HepG2 (cell line): Measurements from ENCODE around the gene SLC13A5. TPM values are rescaled to one million over a fixed set of nuclear protein-coding genes. Genes with fewer than 3 reads are reported as not detected.
A peak's percentile ranks its signal among the peaks of the same experiment; 100 is the strongest.

Source experiments
- FOXA1 ChIP-seq, 2 experiments: fragments of 450-650 bp in 1 of 2; sonication (generic) in 1 of 2; formaldehyde crosslinking in 1 of 2; IDR thresholded peaks; 2 replicates each; pipeline versions ENCODE4 v1.4.0 to v1.6.1; 2016 to 2020; ENCODE audit warnings: missing genetic modification reagents in 1 of 2
- GLI4 ChIP-seq: sonication (generic); formaldehyde crosslinking; IDR thresholded peaks from 2 replicates; pipeline ENCODE4 v1.5.1; 2020; ENCODE audit warnings: missing genetic modification reagents, mild to moderate bottlenecking, moderate library complexity, borderline replicate concordance
- HNRNPH1 ChIP-seq: fragments of 200-400 bp; formaldehyde crosslinking; optimal IDR thresholded peaks from 2 replicates; pipeline ENCODE3; 2017; ENCODE audit warnings: mild to moderate bottlenecking, low read depth, low read length
- KDM2A ChIP-seq: sonication (generic); formaldehyde crosslinking; IDR thresholded peaks from 2 replicates; pipeline ENCODE4 v1.4.0; 2020; ENCODE audit warnings: low read depth, missing genetic modification reagents, borderline replicate concordance
- KDM5B ChIP-seq: sonication (generic); formaldehyde crosslinking; IDR thresholded peaks from 2 replicates; pipeline ENCODE4 v1.4.0; 2020; ENCODE audit warnings: missing genetic modification reagents, mild to moderate bottlenecking, borderline replicate concordance
- MIER2 ChIP-seq: IDR thresholded peaks from 2 replicates; pipeline ENCODE4 v1.6.1; 2016; ENCODE audit warnings: missing biosample characterization, missing genetic modification reagents
- NFYB ChIP-seq: sonication (generic); formaldehyde crosslinking; IDR thresholded peaks from 2 replicates; pipeline ENCODE4 v1.4.0; 2020; ENCODE audit warnings: missing genetic modification reagents
- NR2C2 ChIP-seq: sonication (generic); formaldehyde crosslinking; IDR thresholded peaks from 2 replicates; pipeline ENCODE4 v1.4.0; 2020; ENCODE audit warnings: missing genetic modification reagents, mild to moderate bottlenecking, moderate library complexity, borderline replicate concordance
- STAG1 ChIP-seq: sonication (generic); formaldehyde crosslinking; IDR thresholded peaks from 2 replicates; pipeline ENCODE4 v1.4.0; 2020; ENCODE audit warnings: missing genetic modification reagents
- TMF1 ChIP-seq: sonication (generic); formaldehyde crosslinking; IDR thresholded peaks from 2 replicates; pipeline ENCODE4 v1.8.1; 2022; ENCODE audit warnings: low read depth, missing genetic modification reagents
- ZNF121 ChIP-seq: sonication (generic); formaldehyde crosslinking; IDR thresholded peaks from 2 replicates; pipeline ENCODE4 v1.5.0; 2020; ENCODE audit warnings: mild to moderate bottlenecking, missing genetic modification reagents
- ZNF446 ChIP-seq: sonication (generic); formaldehyde crosslinking; IDR thresholded peaks from 2 replicates; pipeline ENCODE4 v1.5.0; 2020; ENCODE audit warnings: mild to moderate bottlenecking, missing genetic modification reagents
- ZNF556 ChIP-seq: sonication (generic); formaldehyde crosslinking; IDR thresholded peaks from 2 replicates; pipeline ENCODE4 v1.4.0; 2020; ENCODE audit warnings: mild to moderate bottlenecking, missing genetic modification reagents, borderline replicate concordance
- ZNF567 ChIP-seq: sonication (generic); formaldehyde crosslinking; IDR thresholded peaks from 2 replicates; pipeline ENCODE4 v1.8.1; 2023; ENCODE audit warnings: mild to moderate bottlenecking, missing genetic modification reagents, borderline replicate concordance
- ZNF670 ChIP-seq: sonication (generic); formaldehyde crosslinking; IDR thresholded peaks from 2 replicates; pipeline ENCODE4 v1.8.0; 2022; ENCODE audit warnings: mild to moderate bottlenecking, missing genetic modification reagents, borderline replicate concordance
- ZNF841 ChIP-seq: sonication (generic); formaldehyde crosslinking; IDR thresholded peaks from 2 replicates; pipeline ENCODE4 v1.8.1; 2023; ENCODE audit warnings: missing genetic modification reagents, borderline replicate concordance
- polyA plus RNA-seq, 8 experiments: library from polyadenylated mRNA; depleted of rRNA in 3 of 8; stranded (reverse) in 7 of 8; unstranded in 1 of 8; fragments of >200 nt; fragmentation: Illumina TruSeq in 4 of 8; extraction: Trizol in 4 of 8; gene quantifications; 2 replicates each; pipeline versions ENCODE4 v1.2.1 to v1.2.3, GENCODE V29; 2011 to 2016; ENCODE audit warnings: low read depth in 4 of 8, missing spikeins in 1 of 8, mixed read lengths in 1 of 8; ENCODE audit not compliant: insufficient read depth in 1 of 8
- total RNA-seq, 5 experiments: library from RNA; depleted of rRNA; stranded (reverse); fragments of >200 nt; fragmentation: Illumina TruSeq; extraction: Trizol; gene quantifications; 2 replicates each; pipeline ENCODE4 v1.2.3, GENCODE V29; 2016; ENCODE audit warnings: low read depth in 1 of 5
- TF ChIP-seq, protein P1 (sequence below): IDR thresholded peaks from 2 replicates; pipeline ENCODE4 v1.6.1; 2018; ENCODE audit warnings: missing genetic modification reagents, mild to moderate bottlenecking, missing compliant biosample characterization
- TF ChIP-seq, protein P2 (sequence below): sonication (generic); formaldehyde crosslinking; IDR thresholded peaks from 2 replicates; pipeline ENCODE4 v1.4.0; 2020; ENCODE audit warnings: missing genetic modification reagents
- TF ChIP-seq, protein P3 (sequence below): sonication (generic); formaldehyde crosslinking; conservative IDR thresholded peaks from 2 replicates; pipeline ENCODE4 v1.8.0; 2022; ENCODE audit warnings: low read depth, missing genetic modification reagents
- TF ChIP-seq, protein P4 (sequence below): sonication (generic); formaldehyde crosslinking; IDR thresholded peaks from 2 replicates; pipeline ENCODE4 v1.5.0; 2020; ENCODE audit warnings: missing genetic modification reagents
- TF ChIP-seq, protein P5 (sequence below): sonication (generic); formaldehyde crosslinking; IDR thresholded peaks from 2 replicates; pipeline ENCODE4 v1.4.0; 2020; ENCODE audit warnings: mild to moderate bottlenecking, missing genetic modification reagents
- TF ChIP-seq, protein P6 (sequence below): IDR thresholded peaks from 2 replicates; pipeline ENCODE4 v1.6.1; 2016; ENCODE audit warnings: missing biosample characterization, missing genetic modification reagents, low read depth

SLC13A5 gene
- total and polyA plus RNA-seq, 2 of the 13 experiments (the other 11 are each of a cell fraction or from before 2014, with no cell fraction given): 42.8 to 310 TPM

DNA sequence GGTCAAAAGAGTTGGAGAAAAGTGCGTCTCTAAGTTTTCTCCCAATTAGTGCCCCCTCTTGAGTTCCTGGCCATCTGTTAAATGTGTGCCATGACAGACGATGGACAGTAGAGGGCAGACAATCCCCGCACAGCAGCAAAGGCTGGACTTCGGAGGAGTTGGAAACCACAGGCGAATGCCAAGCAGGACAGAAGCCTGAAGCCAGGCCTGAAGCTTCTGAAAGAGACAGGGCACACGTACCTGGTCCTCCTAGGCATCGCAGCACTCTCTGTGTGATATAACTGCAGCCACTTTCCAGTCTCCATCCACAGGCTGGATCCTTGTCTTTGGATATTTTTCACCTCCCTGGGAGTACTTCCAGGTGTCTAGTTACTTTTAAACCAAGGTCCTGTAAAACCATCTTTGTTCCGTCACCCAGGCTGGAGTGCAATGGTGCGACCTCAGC lies 47.1 kb downstream of the SLC13A5 start (continued):
- TF ChIP-seq STAG1 (CRISPR knock-in tag): peak; percentile 98
- TF ChIP-seq FOXA1 (IDR thresholded peaks at IDR 0.05): no peak
- no peak for TF ChIP-seq FOXA1 (CRISPR knock-in tag; IDR thresholded peaks at IDR 0.05)
- TF ChIP-seq, protein P1, sequence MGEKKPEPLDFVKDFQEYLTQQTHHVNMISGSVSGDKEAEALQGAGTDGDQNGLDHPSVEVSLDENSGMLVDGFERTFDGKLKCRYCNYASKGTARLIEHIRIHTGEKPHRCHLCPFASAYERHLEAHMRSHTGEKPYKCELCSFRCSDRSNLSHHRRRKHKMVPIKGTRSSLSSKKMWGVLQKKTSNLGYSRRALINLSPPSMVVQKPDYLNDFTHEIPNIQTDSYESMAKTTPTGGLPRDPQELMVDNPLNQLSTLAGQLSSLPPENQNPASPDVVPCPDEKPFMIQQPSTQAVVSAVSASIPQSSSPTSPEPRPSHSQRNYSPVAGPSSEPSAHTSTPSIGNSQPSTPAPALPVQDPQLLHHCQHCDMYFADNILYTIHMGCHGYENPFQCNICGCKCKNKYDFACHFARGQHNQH (CRISPR knock-in tag): peak; percentile 49; the same call in 1 of the 2 replicates
- TF ChIP-seq, protein P2, sequence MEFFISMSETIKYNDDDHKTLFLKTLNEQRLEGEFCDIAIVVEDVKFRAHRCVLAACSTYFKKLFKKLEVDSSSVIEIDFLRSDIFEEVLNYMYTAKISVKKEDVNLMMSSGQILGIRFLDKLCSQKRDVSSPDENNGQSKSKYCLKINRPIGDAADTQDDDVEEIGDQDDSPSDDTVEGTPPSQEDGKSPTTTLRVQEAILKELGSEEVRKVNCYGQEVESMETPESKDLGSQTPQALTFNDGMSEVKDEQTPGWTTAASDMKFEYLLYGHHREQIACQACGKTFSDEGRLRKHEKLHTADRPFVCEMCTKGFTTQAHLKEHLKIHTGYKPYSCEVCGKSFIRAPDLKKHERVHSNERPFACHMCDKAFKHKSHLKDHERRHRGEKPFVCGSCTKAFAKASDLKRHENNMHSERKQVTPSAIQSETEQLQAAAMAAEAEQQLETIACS (CRISPR knock-in tag): no peak
- no peak for TF ChIP-seq NFYB (CRISPR knock-in tag)
- TF ChIP-seq NR2C2: peak; percentile 28; the same call in 1 of the 2 replicates
- no peak for TF ChIP-seq ZNF121
- TF ChIP-seq GLI4 (CRISPR knock-in tag): no peak
- TF ChIP-seq ZNF670 (CRISPR knock-in tag): no peak
- TF ChIP-seq, protein P3, sequence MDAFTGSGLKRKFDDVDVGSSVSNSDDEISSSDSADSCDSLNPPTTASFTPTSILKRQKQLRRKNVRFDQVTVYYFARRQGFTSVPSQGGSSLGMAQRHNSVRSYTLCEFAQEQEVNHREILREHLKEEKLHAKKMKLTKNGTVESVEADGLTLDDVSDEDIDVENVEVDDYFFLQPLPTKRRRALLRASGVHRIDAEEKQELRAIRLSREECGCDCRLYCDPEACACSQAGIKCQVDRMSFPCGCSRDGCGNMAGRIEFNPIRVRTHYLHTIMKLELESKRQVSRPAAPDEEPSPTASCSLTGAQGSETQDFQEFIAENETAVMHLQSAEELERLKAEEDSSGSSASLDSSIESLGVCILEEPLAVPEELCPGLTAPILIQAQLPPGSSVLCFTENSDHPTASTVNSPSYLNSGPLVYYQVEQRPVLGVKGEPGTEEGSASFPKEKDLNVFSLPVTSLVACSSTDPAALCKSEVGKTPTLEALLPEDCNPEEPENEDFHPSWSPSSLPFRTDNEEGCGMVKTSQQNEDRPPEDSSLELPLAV (CRISPR knock-in tag): no peak
- no peak for TF ChIP-seq TMF1 (CRISPR knock-in tag)
- TF ChIP-seq, protein P4, sequence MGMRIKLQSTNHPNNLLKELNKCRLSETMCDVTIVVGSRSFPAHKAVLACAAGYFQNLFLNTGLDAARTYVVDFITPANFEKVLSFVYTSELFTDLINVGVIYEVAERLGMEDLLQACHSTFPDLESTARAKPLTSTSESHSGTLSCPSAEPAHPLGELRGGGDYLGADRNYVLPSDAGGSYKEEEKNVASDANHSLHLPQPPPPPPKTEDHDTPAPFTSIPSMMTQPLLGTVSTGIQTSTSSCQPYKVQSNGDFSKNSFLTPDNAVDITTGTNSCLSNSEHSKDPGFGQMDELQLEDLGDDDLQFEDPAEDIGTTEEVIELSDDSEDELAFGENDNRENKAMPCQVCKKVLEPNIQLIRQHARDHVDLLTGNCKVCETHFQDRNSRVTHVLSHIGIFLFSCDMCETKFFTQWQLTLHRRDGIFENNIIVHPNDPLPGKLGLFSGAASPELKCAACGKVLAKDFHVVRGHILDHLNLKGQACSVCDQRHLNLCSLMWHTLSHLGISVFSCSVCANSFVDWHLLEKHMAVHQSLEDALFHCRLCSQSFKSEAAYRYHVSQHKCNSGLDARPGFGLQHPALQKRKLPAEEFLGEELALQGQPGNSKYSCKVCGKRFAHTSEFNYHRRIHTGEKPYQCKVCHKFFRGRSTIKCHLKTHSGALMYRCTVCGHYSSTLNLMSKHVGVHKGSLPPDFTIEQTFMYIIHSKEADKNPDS: no peak
- TF ChIP-seq, protein P5, sequence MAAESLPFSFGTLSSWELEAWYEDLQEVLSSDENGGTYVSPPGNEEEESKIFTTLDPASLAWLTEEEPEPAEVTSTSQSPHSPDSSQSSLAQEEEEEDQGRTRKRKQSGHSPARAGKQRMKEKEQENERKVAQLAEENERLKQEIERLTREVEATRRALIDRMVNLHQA: no peak
- peak; percentile 59; the same call in 1 of the 2 replicates for TF ChIP-seq ZNF556 (CRISPR knock-in tag)
- peak; percentile 52; the same call in 1 of the 2 replicates for TF ChIP-seq KDM2A (CRISPR knock-in tag)
- TF ChIP-seq ZNF841: no peak
- TF ChIP-seq ZNF567 (CRISPR knock-in tag): no peak
- TF ChIP-seq KDM5B (CRISPR knock-in tag): peak; percentile 49; the same call in 1 of the 2 replicates
- no peak for TF ChIP-seq HNRNPH1
- TF ChIP-seq ZNF446 (CRISPR knock-in tag): no peak
- no peak for TF ChIP-seq MIER2 (CRISPR knock-in tag)
- TF ChIP-seq, protein P6, sequence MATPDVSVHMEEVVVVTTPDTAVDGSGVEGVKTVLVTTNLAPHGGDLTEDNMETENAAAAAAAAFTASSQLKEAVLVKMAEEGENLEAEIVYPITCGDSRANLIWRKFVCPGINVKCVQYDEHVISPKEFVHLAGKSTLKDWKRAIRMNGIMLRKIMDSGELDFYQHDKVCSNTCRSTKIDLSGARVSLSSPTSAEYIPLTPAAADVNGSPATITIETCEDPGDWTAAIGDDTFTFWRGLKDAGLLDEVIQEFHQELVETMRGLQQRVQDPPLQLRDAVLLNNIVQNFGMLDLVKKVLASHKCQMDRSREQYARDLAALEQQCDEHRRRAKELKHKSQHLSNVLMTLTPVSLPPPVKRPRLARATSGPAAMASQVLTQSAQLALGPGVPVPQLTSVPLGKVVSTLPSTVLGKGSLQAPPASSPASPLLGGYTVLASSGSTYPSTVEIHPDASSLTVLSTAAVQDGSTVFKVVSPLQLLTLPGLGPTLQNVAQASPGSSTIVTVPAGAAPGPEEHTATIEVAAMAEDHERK: no peak
